GM19328 (cell line): ENCODE measurements around the gene PIGP.
"Not testable (repeated sequence)": the region's sequence is repeated elsewhere in the genome, so short reads cannot be mapped to it uniquely, and the experiment has no call there.

Experiments used
- ATAC-seq: cut with Tn5 transposase; IDR thresholded peaks from one replicate; pipeline ENCODE4 v1.9.1; 2021; ENCODE audit warnings: mild to moderate bottlenecking, moderate library complexity; ENCODE audit not compliant: unreplicated experiment

Gene PIGP

DNA sequence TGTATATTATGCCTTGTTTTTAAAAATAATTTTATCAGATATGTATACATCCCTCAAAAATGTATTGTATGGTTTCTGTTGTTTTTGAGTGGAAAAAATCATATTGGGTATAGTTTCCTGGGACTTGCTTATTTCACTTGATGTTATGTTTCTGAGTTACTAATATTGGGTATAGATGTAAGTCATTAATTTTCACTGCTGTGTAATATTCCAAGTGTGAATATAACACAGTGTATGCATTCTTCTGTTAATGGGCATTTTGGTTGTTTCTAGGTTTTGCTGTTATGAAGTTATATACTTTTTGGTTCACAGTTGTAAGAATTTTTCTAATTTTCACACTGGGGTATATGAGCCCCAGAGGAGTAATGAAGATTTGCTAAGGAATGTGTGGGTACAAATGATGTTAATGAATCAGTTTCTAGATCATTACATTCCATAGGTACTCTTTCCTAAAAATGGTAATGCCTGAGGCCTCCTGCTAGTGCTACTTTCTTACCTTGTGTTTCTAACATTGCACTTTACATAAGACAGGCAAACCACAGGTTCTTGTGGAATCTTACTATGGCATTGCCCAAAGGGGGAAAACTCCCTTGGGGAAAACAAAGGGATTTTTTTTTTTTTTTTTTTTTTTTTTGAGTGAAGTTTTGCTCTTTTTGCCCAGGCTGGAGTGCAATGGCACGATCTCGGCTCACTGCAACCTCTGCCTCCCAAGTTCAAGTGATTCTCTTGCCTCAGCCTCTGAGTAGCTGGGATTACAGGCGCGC lies 3.4 kb upstream of the PIGP start:
- ATAC-seq, result no peak

DNA sequence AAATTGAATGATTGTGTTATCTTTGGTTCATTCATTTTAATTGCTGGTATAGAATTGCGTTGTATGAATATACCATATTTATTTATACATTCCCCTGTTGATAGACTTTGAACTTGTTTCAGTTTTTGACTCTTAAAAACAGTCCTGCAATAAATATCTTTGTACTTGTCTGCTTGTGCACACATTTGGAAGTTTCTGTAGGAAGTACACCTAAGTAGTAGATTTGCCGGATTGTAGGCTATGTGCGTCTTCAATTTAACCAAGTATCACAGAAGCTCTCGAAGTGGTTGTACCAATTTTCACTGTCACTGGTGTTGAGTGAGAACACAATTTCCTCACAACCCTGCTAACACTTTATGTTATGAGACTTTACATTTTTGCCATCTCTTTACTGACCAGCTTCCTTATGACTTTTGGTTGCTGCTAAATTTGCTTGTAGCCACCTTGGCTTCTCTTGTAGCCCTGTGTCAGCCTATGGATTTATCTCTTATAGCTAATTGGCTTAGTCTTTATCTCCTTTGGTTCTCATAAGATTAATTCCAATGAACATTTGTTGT lies 2.4 kb upstream of the PIGP start:
- no peak for ATAC-seq

GRCh38 chr21:37074546-37074945 lies 1.7 kb upstream of the PIGP start:
- no peak for ATAC-seq

DNA sequence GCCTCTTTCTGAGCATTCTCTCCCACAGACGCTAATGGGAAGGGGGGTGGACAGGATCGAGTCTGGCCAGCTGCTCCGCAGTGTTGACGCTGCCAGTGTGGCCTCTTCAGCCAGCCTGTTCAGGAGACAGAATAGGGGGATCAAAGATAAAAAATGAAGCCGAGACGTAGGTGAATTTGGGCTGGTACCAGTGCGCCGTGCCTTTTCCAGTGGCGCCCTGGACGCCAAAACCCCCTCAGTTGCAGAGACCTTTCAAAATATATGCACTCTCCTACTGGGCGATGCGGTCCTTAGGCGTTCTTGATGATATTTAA lies 1.3 kb upstream of the PIGP start:
- ATAC-seq, result no peak

DNA sequence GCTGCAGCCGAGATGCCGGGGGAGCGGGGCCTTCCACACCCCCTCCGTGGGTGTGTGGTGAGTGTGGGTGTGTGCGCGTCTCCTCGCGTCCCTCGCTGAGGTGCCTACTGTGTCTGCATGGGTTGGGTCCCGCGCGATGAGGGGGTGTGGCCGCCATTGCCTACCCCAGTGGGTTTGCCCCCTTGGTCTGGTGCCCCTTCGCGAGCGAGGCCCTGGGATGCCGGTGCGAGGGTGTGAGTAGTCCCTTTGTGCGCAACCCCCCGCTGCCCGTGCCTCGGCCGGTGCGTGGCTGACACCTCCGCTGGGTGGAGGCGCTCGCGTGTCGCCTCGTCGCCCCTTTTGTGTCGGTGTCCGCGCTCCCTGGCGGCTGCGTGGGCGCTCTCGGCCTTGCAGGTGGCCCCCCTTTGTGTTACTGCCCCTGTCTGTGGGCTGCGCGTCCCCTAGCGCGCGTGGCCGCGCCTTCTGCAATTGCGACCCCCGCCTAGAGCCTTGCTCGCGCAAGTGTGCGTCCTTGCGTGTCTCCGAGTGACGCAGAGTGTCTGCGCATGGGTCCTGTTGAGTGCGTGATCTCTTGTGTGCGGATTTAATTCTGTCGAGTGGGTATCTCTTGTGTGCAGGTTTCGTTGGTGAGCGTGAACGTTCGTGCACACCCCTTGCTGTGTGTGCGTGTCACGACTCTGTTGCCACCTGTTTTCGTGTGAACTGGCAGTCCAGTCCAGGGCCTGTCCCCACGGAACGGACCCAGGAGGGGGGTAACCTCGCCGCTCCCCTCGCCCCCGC lies 736 bp upstream of the PIGP start:
- ATAC-seq, result peak; percentile 18

DNA sequence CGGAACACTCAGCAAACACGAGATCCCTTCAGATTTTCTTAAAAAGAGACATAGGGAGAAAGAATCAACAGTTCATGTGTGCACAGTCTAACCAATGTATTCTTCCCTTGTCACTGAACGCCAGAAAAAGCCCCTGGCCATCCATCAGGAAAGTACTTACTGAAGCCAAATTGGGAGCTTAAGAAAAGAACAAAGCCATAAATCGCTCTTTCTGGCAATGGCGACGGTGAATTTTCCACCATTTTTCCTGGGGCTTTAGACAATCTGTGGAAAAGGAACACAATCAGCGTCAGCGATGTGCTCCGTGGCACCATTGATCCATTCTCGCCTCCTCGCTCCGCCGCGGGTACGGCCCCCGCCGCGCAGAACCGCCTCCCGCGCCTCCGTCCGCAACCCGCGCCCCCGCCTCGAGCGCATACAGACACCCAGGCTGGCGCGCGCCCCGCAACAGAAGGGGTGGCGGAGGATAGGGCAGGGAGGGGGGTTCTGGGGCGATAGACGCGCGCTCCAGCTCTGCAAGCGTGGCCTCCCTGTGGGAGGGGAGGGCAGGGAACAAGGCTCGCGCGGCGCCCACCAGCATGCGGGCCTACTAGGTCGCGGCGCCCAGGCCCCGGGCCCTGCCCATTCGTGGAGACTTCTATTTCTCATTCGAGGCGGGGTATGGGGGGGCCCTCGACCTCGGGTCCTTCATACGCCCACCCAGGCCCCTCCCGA lies 440 bp downstream of the PIGP start:
- peak; percentile 18 for ATAC-seq

DNA sequence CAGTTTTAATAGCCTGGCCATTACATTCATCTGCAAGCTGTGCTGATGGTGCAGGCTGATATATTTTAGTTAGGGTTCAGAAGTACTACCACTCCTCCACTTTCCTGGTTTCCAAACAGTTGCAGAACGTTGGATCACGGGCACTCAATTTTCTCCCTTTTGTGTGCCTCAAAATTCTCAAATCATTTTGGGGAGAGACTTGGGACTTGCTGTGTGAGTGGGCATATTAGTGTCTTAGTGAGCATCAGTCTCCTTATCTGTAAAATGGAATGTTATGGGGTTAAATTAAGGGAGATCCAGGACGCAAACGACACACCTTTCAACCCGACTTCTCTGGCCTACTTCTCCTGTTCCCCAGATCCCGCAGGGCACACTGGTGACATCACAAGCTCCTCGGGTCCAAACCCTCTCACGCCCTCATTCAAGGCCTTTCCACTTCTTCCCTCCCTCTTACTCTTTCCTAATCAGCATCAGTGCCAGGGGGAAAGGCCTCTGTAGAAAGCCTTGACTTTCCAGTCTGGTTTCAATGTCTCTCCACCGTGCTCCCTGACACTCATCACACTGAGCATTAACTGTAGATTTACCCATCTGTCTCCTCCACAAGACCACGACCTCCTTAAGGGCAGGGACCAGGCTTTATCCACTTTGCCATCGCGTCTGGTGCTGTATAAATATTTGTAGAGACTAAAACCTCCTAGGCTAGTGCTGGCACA lies 1.2 kb downstream of the PIGP start:
- no peak for ATAC-seq

- no peak for ATAC-seq
Measured at GRCh38 chr21:37065561-37066177, 7.2 kb downstream of the PIGP start.

DNA sequence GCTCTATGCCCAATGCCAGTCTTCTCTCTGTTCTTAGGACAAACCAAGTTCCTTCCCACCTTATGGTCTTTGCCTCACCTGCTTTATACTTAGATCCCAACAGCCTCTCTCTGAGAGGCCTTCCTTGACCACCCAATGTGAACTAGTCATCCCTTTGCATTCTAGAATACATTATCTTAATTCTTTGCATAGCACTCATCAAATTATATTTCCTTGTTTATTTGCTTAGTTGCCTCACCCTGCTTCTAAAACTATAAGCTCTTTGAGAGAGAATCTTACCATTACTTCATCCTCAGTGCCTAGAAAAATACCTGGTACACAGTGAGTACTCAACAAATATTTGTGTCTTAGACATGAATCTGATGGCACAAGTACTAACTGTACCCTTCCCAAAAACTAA lies 8.0 kb downstream of the PIGP start:
- no peak for ATAC-seq

GRCh38 chr21:37063433-37063832 lies 9.4 kb downstream of the PIGP start:
- ATAC-seq, result no peak

DNA sequence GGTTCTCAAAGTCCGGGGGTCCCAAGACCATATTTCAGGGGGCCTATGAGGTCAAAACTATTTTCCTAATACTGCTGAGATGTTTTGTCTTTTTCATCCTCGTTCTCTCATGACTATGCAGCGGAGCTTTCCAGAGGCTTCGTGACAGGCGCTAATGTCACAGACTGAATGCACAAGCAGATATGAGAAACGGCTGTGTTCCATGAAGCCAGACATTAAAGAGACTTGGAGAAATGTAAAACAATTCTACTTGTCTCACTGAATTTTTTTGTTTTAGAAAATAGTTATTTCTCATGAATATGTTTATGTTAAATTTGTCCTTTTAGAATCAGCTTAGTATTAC lies 10.3 kb downstream of the PIGP start:
- ATAC-seq, result no peak

- no peak for ATAC-seq
Measured at GRCh38 chr21:37061926-37062592, 10.8 kb downstream of the PIGP start.

- ATAC-seq, result no peak
Measured at GRCh38 chr21:37060296-37060695, 12.6 kb downstream of the PIGP start.

DNA sequence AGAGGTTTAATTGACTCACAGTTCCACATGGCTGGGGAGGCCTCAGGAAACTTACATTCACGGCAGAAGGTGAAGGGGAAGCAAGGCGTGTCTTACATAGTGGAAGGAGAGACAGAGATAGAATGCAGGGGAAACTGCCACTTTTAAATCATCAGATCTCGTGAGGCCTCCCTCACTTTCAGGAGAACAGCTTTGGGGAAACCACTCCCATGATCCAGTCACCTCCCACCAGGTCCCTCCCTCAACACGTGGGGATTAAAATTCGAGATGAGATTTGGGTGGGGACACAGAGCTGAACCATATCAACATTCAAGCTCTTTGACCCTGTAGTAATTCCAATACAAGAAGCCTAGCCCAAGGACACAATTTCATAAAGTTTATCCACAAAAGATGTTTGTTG lies 13.7 kb downstream of the PIGP start:
- no peak for ATAC-seq

DNA sequence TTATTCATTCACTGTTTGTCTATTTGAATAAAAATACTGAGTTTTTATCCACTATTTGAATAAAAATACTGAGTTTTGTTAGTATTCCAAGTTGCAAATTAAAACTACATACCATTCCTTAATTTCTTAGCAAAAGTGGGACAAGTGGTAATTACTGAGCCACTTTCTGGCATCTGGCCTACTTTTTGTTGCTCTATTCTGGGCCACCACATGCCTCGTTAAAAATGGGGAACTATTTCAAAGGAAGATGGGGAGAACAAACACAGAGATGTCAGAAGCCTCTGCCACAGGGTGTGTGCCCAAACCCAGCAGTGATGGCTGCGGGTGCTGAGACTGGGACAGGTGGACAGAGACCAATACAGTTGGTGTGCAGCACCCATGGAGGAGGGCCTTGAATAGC lies 14.6 kb downstream of the PIGP start:
- no peak for ATAC-seq

DNA sequence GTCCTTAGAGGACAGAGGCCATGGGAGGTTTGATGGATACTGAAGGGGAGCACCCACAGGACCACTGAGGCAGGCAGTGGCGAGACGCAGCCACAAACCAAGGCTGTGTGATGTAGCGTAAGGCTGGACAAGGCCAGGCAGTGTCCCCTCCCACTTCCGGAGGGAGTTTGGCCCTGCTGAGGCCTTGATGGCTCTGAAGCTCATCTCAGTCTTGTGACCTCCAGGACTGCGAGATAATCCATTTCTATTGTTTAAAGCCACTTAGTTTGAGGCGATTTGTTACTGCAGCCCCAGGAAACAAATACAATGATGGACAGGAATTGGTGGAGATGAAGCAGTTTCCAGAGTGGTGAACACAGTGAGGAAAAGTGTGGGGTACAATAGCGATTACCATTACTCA lies 15.3 kb downstream of the PIGP start:
- ATAC-seq, result no peak

DNA sequence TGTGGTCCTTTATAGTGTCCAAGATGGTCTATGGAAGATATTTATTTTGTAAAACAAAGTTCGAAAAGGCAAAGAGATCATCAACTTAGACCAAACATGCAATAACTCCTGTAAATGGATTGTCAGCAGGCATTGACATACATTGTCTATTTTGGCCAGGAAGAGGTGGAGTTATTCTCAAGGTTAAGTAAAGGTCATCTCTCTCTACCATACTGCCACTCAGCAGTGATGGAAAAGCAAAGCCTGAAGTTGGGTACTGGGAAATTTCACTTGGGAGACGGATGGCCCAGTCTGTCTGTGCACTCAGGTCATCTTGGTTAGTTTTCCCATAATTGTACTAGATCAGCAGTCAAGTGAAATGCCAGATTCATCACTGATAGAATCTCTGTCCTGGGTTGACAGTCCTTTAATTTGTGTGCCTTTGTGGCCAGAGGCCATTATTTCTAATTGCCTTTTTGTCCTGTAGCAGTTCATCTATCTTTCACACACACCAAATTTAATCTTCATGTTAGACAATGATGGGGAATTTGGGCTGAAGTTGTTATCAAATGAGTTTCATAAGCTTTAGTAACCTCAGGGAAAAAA lies 17.5 kb downstream of the PIGP start:
- ATAC-seq, result no peak

- ATAC-seq, result not testable (repeated sequence)
Measured at GRCh38 chr21:37049741-37050140, 23.1 kb downstream of the PIGP start.

- ATAC-seq, result no peak
Measured at GRCh38 chr21:37047079-37047478, 25.8 kb downstream of the PIGP start.

GRCh38 chr21:37045556-37045955 lies 27.3 kb downstream of the PIGP start:
- no peak for ATAC-seq
